ENCODE data around the gene KCNH2. TPM values are rescaled to one million over a fixed set of nuclear protein-coding genes. Genes with fewer than 3 reads are reported as not detected.

Gene KCNH2
- total RNA-seq, 1 experiment from 2014 or later = 16.2 TPM

- Mint-ChIP-seq H3K27ac (no peak overlapping the region), H3K27me3 (ENCODE audit: low read depth) (no peaks in the 10 kb centered on the region), H3K4me3 (no peak overlapping the region), H3K36me3 (no peaks in the 10 kb centered on the region), H3K9me3 (no peaks in the 10 kb centered on the region), H3K4me1 (no peaks in the 10 kb centered on the region)
- POLR2A ChIA-PET = no interaction called here
- CTCF ChIA-PET = interaction anchor here (0.9 kb wide), 1 partner anchor 83 kb away, joined by 3 read pairs; no protein-coding TSS in a partner anchor
- DNase-seq (ENCODE audit: low spot score) (no peak), ATAC-seq (no peak)
- no peak for TF ChIP-seq OVOL2 (CRISPR knock-in tag; IDR thresholded peaks at IDR 0.05; ENCODE audit: borderline replicate concordance)
- TF ChIP-seq EMX1 (CRISPR knock-in tag; IDR thresholded peaks at IDR 0.05) = no peak
- TF ChIP-seq ZNF425 (CRISPR knock-in tag; conservative IDR thresholded peaks at IDR 0.05) = no peak
- TF ChIP-seq USF2 (CRISPR knock-in tag; IDR thresholded peaks at IDR 0.05) = no peak
- no peak for TF ChIP-seq CDX4 (CRISPR knock-in tag; IDR thresholded peaks at IDR 0.05; ENCODE audit: borderline replicate concordance)
These were observed 52.1 kb downstream of the KCNH2 start for GRCh38 chr7:150926066-150926465.

DNA sequence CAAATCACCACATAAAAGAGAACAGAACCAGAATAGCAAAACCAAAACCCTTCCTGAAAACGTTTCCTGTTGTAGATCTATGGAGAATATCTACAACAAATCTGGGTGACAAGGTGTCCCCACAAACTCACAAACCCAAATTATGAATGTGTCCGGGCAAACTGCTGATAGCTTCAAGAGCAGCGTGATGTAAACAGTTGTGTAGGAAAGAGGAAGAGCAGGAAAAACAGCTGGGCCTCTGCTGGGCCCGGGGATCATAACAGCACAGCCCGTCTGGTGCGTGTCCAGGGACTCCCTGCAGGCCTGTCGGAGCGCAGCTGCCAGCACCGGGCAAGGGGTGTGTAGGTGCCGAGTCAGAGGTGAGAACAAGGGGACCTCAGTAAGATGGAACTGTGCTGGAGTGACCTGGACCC is 53.7 kb downstream of the KCNH2 start:
- ChIA-PET CTCF (no interaction called here), POLR2A (no interaction called here)
- Mint-ChIP-seq H3K9me3 (no peaks in the 10 kb centered on the region), H3K4me1 (no peaks in the 10 kb centered on the region), H3K36me3 (no peaks in the 10 kb centered on the region), H3K27ac (no peak overlapping the region), H3K4me3 (no peak overlapping the region), H3K27me3 (ENCODE audit: low read depth) (no peaks in the 10 kb centered on the region)
- TF ChIP-seq, protein P1, sequence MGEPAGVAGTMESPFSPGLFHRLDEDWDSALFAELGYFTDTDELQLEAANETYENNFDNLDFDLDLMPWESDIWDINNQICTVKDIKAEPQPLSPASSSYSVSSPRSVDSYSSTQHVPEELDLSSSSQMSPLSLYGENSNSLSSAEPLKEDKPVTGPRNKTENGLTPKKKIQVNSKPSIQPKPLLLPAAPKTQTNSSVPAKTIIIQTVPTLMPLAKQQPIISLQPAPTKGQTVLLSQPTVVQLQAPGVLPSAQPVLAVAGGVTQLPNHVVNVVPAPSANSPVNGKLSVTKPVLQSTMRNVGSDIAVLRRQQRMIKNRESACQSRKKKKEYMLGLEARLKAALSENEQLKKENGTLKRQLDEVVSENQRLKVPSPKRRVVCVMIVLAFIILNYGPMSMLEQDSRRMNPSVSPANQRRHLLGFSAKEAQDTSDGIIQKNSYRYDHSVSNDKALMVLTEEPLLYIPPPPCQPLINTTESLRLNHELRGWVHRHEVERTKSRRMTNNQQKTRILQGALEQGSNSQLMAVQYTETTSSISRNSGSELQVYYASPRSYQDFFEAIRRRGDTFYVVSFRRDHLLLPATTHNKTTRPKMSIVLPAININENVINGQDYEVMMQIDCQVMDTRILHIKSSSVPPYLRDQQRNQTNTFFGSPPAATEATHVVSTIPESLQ (CRISPR knock-in tag; IDR thresholded peaks at IDR 0.05) = no peak
- TF ChIP-seq MXD4 (CRISPR knock-in tag; IDR thresholded peaks at IDR 0.05; ENCODE audit: borderline replicate concordance) (no peak), USF1 (CRISPR knock-in tag; IDR thresholded peaks at IDR 0.05) (no peak), ATF1 (CRISPR knock-in tag; IDR thresholded peaks at IDR 0.05) (no peak), ZNF121 (CRISPR knock-in tag; IDR thresholded peaks at IDR 0.05) (no peak), NFE2L1 (CRISPR knock-in tag; IDR thresholded peaks at IDR 0.05) (no peak), SP1 (CRISPR knock-in tag; conservative IDR thresholded peaks at IDR 0.05) (no peak), ZNF317 (CRISPR knock-in tag; IDR thresholded peaks at IDR 0.05; ENCODE audit: borderline replicate concordance, low read depth) (no peak), MYBL2 (CRISPR knock-in tag; IDR thresholded peaks at IDR 0.05) (no peak), TCF7 (CRISPR knock-in tag; IDR thresholded peaks at IDR 0.05; ENCODE audit: low read depth) (no peak), NFYB (CRISPR knock-in tag; conservative IDR thresholded peaks at IDR 0.05; ENCODE audit: low read depth) (no peak), SMAD4 (CRISPR knock-in tag; IDR thresholded peaks at IDR 0.05) (no peak)
- TF ChIP-seq, protein P2, sequence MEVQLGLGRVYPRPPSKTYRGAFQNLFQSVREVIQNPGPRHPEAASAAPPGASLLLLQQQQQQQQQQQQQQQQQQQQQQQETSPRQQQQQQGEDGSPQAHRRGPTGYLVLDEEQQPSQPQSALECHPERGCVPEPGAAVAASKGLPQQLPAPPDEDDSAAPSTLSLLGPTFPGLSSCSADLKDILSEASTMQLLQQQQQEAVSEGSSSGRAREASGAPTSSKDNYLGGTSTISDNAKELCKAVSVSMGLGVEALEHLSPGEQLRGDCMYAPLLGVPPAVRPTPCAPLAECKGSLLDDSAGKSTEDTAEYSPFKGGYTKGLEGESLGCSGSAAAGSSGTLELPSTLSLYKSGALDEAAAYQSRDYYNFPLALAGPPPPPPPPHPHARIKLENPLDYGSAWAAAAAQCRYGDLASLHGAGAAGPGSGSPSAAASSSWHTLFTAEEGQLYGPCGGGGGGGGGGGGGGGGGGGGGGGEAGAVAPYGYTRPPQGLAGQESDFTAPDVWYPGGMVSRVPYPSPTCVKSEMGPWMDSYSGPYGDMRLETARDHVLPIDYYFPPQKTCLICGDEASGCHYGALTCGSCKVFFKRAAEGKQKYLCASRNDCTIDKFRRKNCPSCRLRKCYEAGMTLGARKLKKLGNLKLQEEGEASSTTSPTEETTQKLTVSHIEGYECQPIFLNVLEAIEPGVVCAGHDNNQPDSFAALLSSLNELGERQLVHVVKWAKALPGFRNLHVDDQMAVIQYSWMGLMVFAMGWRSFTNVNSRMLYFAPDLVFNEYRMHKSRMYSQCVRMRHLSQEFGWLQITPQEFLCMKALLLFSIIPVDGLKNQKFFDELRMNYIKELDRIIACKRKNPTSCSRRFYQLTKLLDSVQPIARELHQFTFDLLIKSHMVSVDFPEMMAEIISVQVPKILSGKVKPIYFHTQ (CRISPR knock-in tag; IDR thresholded peaks at IDR 0.05) = no peak
- no peak for DNase-seq (ENCODE audit: low spot score)
- no peak for ATAC-seq

Data from WTC11 (cell line).